ENCODE data around the gene ATP11A.

DNA sequence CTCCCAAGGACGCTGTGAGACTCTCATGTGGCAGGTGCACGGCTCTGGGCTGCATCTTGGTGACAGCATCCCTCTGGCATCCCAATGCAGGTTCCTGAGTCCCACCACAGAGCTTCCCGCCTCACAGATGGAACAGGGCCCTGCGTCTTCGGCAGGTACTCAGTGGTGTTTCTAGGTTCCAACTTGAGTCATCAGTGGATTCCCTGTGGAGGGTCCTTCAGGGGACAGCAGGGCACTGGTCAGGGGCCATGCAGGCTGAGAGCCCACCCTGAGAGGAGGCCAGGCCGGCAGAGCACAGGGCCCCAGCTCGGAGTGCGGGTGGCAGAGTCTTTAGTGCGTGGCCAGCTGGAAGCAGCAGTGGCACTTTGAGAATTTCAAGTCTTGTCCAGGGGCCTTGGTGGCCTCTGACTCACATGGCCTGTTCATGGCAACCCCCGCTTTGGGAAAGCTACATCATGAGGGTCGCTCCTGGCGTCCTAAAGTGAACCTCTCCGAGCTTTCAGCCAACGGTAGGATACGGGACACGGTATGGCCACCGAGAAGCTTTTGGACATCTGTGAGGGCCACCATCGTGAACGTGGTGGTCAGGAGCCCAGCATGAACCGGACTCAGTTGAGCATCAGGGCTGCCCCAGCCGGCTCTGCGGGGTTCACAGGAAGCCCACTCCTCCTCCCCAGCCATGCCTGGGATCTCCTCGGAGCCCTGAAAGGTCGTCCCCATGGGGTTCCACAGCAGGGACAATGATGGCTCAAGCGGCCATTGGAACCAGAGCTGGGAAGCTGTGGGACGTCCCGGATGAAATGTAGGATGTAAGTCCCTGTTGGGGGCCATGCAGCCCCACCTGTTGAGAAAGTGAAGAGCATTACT is 207.1 kb downstream of the ATP11A start:
- TF ChIP-seq POLR2A (IDR thresholded peaks at IDR 0.05; ENCODE audit: low read length), result no peak
- TF ChIP-seq GATA1 (IDR thresholded peaks at IDR 0.05; ENCODE audit: low read depth, low read length), result no peak

All from erythroblast (primary cell).